Transverse colon (tissue), 4 donors: ENCODE measurements around the gene RUBCN. TPM values are rescaled to one million over a fixed set of nuclear protein-coding genes. Genes with fewer than 3 reads are reported as not detected.
"Not testable (repeated sequence)": the region's sequence is repeated elsewhere in the genome, so short reads cannot be mapped to it uniquely, and the experiment has no call there.

Experiments
- DNase-seq: peaks from one replicate; pipeline ENCODE4 v3.0.0-alpha.2; 2019
- H3K27ac ChIP-seq, 4 donors: fragments of 200-600 bp; sonication (generic); 2 replicates each; pipeline ENCODE4 v1.5.1; 2016 to 2018; ENCODE audit warnings: inconsistent platforms in 4 of 4
- H3K27me3 ChIP-seq: fragments of 200-600 bp; sonication (generic); 2 replicates; pipeline ENCODE4 v1.5.1; 2017; ENCODE audit warnings: inconsistent platforms
- H3K36me3 ChIP-seq, 4 donors: fragments of 200-600 bp; sonication (generic); 2 replicates each; pipeline ENCODE4 v1.5.1; 2017 to 2019; ENCODE audit warnings: inconsistent platforms in 4 of 4
- H3K4me1 ChIP-seq, 4 donors: fragments of 200-600 bp; sonication (generic); 2 replicates each; pipeline ENCODE4 v1.5.1; 2017 to 2020; ENCODE audit warnings: inconsistent platforms in 4 of 4
- H3K4me3 ChIP-seq, 4 donors: fragments of 200-600 bp; sonication (generic); 1 replicate in 1 of 4; 2 replicates in 3 of 4; pipeline versions ENCODE4 v1.5.1 to v1.6.1; 2017 to 2019; ENCODE audit warnings: inconsistent platforms in 4 of 4
- H3K9me3 ChIP-seq, 2 donors: fragments of 200-600 bp; sonication (generic); 2 replicates each; pipeline ENCODE4 v1.5.1; 2017 to 2019; ENCODE audit warnings: inconsistent platforms in 2 of 2
- CTCF ChIP-seq, 5 experiments: fragments of 200-600 bp in 3 of 5; fragments of 450-650 bp in 2 of 5; sonication (generic) in 3 of 5; IDR thresholded peaks; 1 replicate in 2 of 5; 2 replicates in 3 of 5; pipeline ENCODE4 v1.5.1; 2016 to 2017; ENCODE audit warnings: antibody characterized with exemption in 5 of 5, inconsistent platforms in 3 of 5, mild to moderate bottlenecking in 2 of 5, moderate library complexity in 1 of 5
- EP300 ChIP-seq: sonication (generic); formaldehyde crosslinking; IDR thresholded peaks from one replicate; pipeline ENCODE4 v1.6.1; 2017; ENCODE audit warnings: antibody characterized with exemption, low read depth
- POLR2A ChIP-seq: fragments of 450-650 bp; IDR thresholded peaks from one replicate; pipeline ENCODE4 v1.6.1; 2016; ENCODE audit warnings: antibody characterized with exemption, mild to moderate bottlenecking, moderate library complexity
- POLR2AphosphoS5 ChIP-seq, 3 donors: sonication (generic); formaldehyde crosslinking; IDR thresholded peaks; one replicate each; pipeline ENCODE4 v1.6.1; 2016; ENCODE audit warnings: antibody characterized with exemption in 3 of 3
- WGBS, 2 donors: methylation state at CpG; one replicate each; pipeline ENCODE4 v1.1.5; 2018; ENCODE audit warnings: low coverage in 1 of 2; 5-methylcytosine and 5-hydroxymethylcytosine counted together
- in situ Hi-C, 4 donors: fragments of 200-750 bp; cut with MboI; loops; one replicate each; pipeline versions ENCODE4 v1.15.0 to v1.15.1; 2017; ENCODE audit warnings: low sequenced_read_pairs in 3 of 4, low pct_ligation_motif_present in 1 of 4, low pct_unique_long_range_greater_than_20kb in 1 of 4
- intact Hi-C: fragments of 100-400 bp; cut with DNase I; formaldehyde crosslinking; loops from one replicate; pipeline ENCODE4 v1.15.1; 2023; ENCODE audit warnings: low total_unique reads
- total RNA-seq, 4 donors: library from RNA; depleted of rRNA; stranded (reverse); fragments of >200 nt; gene quantifications; one replicate each; pipeline ENCODE4 v1.1.0, GENCODE V29; 2016

RUBCN gene
- total RNA-seq, 4 donors from 2014 or later = 32.2 to 64.7 (median 54.8) TPM

- 93 to 97% methylated on average over 3 to 4 of the region's 4 CpGs for WGBS, 2 donors
- Histone ChIP-seq H3K27me3 (no peaks in the 10 kb centered on the region), H3K27ac (no peak overlapping the region), H3K36me3 (peaks cover 0 to 17% (median 4%) of the 10 kb centered on the region in 4 donors), H3K9me3 (no peaks in the 10 kb centered on the region), H3K4me3 (no peak overlapping the region), H3K4me1 (peaks cover 0 to 5% (median 0%) of the 10 kb centered on the region in 4 donors)
- TF ChIP-seq POLR2AphosphoS5 (IDR thresholded peaks at IDR 0.05) (no peak), EP300 (no peak), CTCF (IDR thresholded peaks at IDR 0.05) (no peak), POLR2A (no peak)
- no peak for DNase-seq
- in situ Hi-C loops (no loop called here), intact Hi-C loops (no loop called here)
These were observed 63.5 kb downstream of the RUBCN start for GRCh38 chr3:197673170-197673569.

- Histone ChIP-seq H3K9me3 (no peaks in the 10 kb centered on the region), H3K36me3 (peaks cover 0 to 10% (median 4%) of the 10 kb centered on the region in 4 donors), H3K27ac (no peak overlapping the region), H3K4me1 (no peaks in the 10 kb centered on the region), H3K4me3 (no peak overlapping the region), H3K27me3 (no peaks in the 10 kb centered on the region)
- in situ Hi-C loops (no loop called here), intact Hi-C loops (no loop called here)
- 92 to 100% methylated on average over 1 of the region's 1 CpG for WGBS, 2 donors
- TF ChIP-seq EP300 = no peak
- TF ChIP-seq POLR2A = no peak
- no peak for TF ChIP-seq POLR2AphosphoS5 (IDR thresholded peaks at IDR 0.05)
- TF ChIP-seq CTCF (IDR thresholded peaks at IDR 0.05) = no peak
- DNase-seq = no peak
These were observed 66.3 kb downstream of the RUBCN start for GRCh38 chr3:197670361-197670760.

GRCh38 chr3:197667968-197668367 is 68.7 kb downstream of the RUBCN start:
- TF ChIP-seq CTCF (IDR thresholded peaks at IDR 0.05) = no peak
- TF ChIP-seq POLR2AphosphoS5 (IDR thresholded peaks at IDR 0.05) = no peak
- TF ChIP-seq POLR2A = no peak
- TF ChIP-seq EP300 = no peak
- peaks cover 0 to 5% (median 4%) of the 10 kb centered on the region in 4 donors for H3K4me1 ChIP-seq
- DNase-seq = no peak
- intact Hi-C loops = no loop called here
- H3K27ac ChIP-seq = no peak overlapping the region
- no peaks in the 10 kb centered on the region for H3K27me3 ChIP-seq
- no peaks in the 10 kb centered on the region for H3K36me3 ChIP-seq
- in situ Hi-C loops = no loop called here
- H3K4me3 ChIP-seq = no peak overlapping the region
- no peaks in the 10 kb centered on the region for H3K9me3 ChIP-seq
- WGBS, 2 donors = 80 to 85% methylated on average over 1 to 5 of the region's 5 CpGs

- H3K9me3 ChIP-seq, H3K4me3 ChIP-seq, H3K27me3 ChIP-seq, intact Hi-C loops, DNase-seq, H3K36me3 ChIP-seq, H3K4me1 ChIP-seq, in situ Hi-C loops, H3K27ac ChIP-seq: not testable (repeated sequence)
- WGBS, 2 donors = 86% methylated on average over 1 of the region's 3 CpGs; no CpG with 5 or more reads in 1 of the 2 donors
These were observed 69.4 kb downstream of the RUBCN start for GRCh38 chr3:197667293-197667692.

GRCh38 chr3:197666221-197666842 is 70.4 kb downstream of the RUBCN start:
- H3K27me3 ChIP-seq, DNase-seq, in situ Hi-C loops, intact Hi-C loops, H3K27ac ChIP-seq, H3K36me3 ChIP-seq, H3K9me3 ChIP-seq, H3K4me3 ChIP-seq, H3K4me1 ChIP-seq: not testable (repeated sequence)
- 91% methylated on average over 6 of the region's 26 CpGs; no CpG with 5 or more reads in 1 of the 2 donors for WGBS, 2 donors

GRCh38 chr3:197665549-197665948 is 71.2 kb downstream of the RUBCN start:
- H3K27ac ChIP-seq, H3K9me3 ChIP-seq, intact Hi-C loops, DNase-seq, H3K4me1 ChIP-seq, H3K27me3 ChIP-seq, H3K4me3 ChIP-seq, H3K36me3 ChIP-seq, in situ Hi-C loops: not testable (repeated sequence)
- no CpG with 5 or more reads among the region's 15 CpGs for WGBS, 2 donors

- in situ Hi-C loops, H3K4me1 ChIP-seq, H3K36me3 ChIP-seq, DNase-seq, H3K9me3 ChIP-seq, H3K27me3 ChIP-seq, intact Hi-C loops, H3K27ac ChIP-seq: not testable (repeated sequence)
- 0% methylated on average over 2 of the region's 32 CpGs; no CpG with 5 or more reads in 1 of the 2 donors for WGBS, 2 donors
- H3K4me3 ChIP-seq = peak overlapping the region in 3 of 4 donors; percentile 21 to 40 (median 36)
These were observed 71.6 kb downstream of the RUBCN start for GRCh38 chr3:197665142-197665491.
